WTC11 (cell line): ENCODE results near the gene ADAMTS18. TPM values are rescaled to one million over a fixed set of nuclear protein-coding genes. Genes with fewer than 3 reads are reported as not detected.

ENCODE experiments used
- ATAC-seq: fragments of 200-7000 bp; cut with Tn5 transposase; 2 replicates; pipeline ENCODE4 v1.10.0; 2021; ENCODE audit warnings: mild to moderate bottlenecking, moderate library complexity
- CTCF ChIA-PET: fragments of 300-600 bp; sonication (Branson Sonifier 250); formaldehyde crosslinking; loops from one replicate; lab custom pipeline; 2021; ENCODE audit warnings: antibody characterized with exemption; lab: Charles Lee
- POLR2A ChIA-PET: fragments of 350-600 bp; sonication (Branson Sonifier 250); formaldehyde crosslinking; loops from one replicate; lab custom pipeline; 2021; ENCODE audit warnings: antibody characterized with exemption; lab: Charles Lee
- DNase-seq: peaks from one replicate; pipeline ENCODE4 v3.0.0; 2021; ENCODE audit warnings: low spot score
- H3K27ac Mint-ChIP-seq: 2 replicates; pipeline ENCODE4 v1.8.0; 2021; ENCODE audit warnings: mixed read lengths
- H3K27me3 Mint-ChIP-seq: 2 replicates; pipeline ENCODE4 v1.8.0; 2021; ENCODE audit warnings: low read depth, mild to moderate bottlenecking, moderate library complexity, mixed read lengths
- H3K36me3 Mint-ChIP-seq: 2 replicates; pipeline ENCODE4 v1.8.0; 2021; ENCODE audit warnings: mixed read lengths
- H3K4me1 Mint-ChIP-seq: 2 replicates; pipeline ENCODE4 v1.8.0; 2022; ENCODE audit warnings: mixed read lengths
- H3K4me3 Mint-ChIP-seq: 2 replicates; pipeline ENCODE4 v1.8.0; 2021; ENCODE audit warnings: mild to moderate bottlenecking, moderate library complexity, mixed read lengths
- H3K9me3 Mint-ChIP-seq: 2 replicates; pipeline ENCODE4 v1.8.0; 2021; ENCODE audit warnings: mixed read lengths
- AFF4 ChIP-seq: sonication (generic); formaldehyde crosslinking; IDR thresholded peaks from 2 replicates; pipeline ENCODE4 v1.8.1; 2023; ENCODE audit warnings: mild to moderate bottlenecking, missing genetic modification reagents, borderline replicate concordance
- ELF4 ChIP-seq: sonication (generic); formaldehyde crosslinking; IDR thresholded peaks from 2 replicates; pipeline ENCODE4 v1.8.1; 2022; ENCODE audit warnings: low read depth, mild to moderate bottlenecking, moderate library complexity, missing genetic modification reagents
- FOXJ3 ChIP-seq: sonication (generic); formaldehyde crosslinking; IDR thresholded peaks from 2 replicates; pipeline ENCODE4 v1.9.0; 2021; ENCODE audit warnings: missing genetic modification reagents, mild to moderate bottlenecking, borderline replicate concordance
- MYBL2 ChIP-seq: sonication (generic); formaldehyde crosslinking; IDR thresholded peaks from 2 replicates; pipeline ENCODE4 v1.8.1; 2023; ENCODE audit warnings: mild to moderate bottlenecking, moderate library complexity, missing genetic modification reagents
- RORB ChIP-seq: fragments of 250-450 bp; sonication (Bioruptor Pico); IDR thresholded peaks from 2 replicates; pipeline ENCODE4 v1.9.0; 2021; ENCODE audit warnings: mild to moderate bottlenecking
- SOX15 ChIP-seq: fragments of 250-450 bp; sonication (Bioruptor Pico); IDR thresholded peaks from 2 replicates; pipeline ENCODE4 v1.9.0; 2021; ENCODE audit warnings: mild to moderate bottlenecking
- TP53 ChIP-seq: sonication (generic); formaldehyde crosslinking; IDR thresholded peaks from 2 replicates; pipeline ENCODE4 v1.8.1; 2023; ENCODE audit warnings: mild to moderate bottlenecking, missing genetic modification reagents
- ZNF138 ChIP-seq: sonication (generic); formaldehyde crosslinking; conservative IDR thresholded peaks from 2 replicates; pipeline ENCODE4 v1.8.1; 2022; ENCODE audit warnings: mild to moderate bottlenecking, moderate library complexity, missing genetic modification reagents
- ZNF232 ChIP-seq: sonication (generic); formaldehyde crosslinking; IDR thresholded peaks from 2 replicates; pipeline ENCODE4 v1.8.0; 2022; ENCODE audit warnings: mild to moderate bottlenecking, missing genetic modification reagents
- ZNF671 ChIP-seq: fragments of 250-450 bp; sonication (Bioruptor Pico); IDR thresholded peaks from 2 replicates; pipeline ENCODE4 v1.8.0; 2021; ENCODE audit warnings: mild to moderate bottlenecking
- total RNA-seq: library from RNA; stranded (reverse); gene quantifications from 3 replicates; pipeline ENCODE4 v1.2.3, GENCODE V29; 2021
- TF ChIP-seq, protein P1 (sequence below): sonication (generic); formaldehyde crosslinking; IDR thresholded peaks from 2 replicates; pipeline ENCODE4 v1.8.0; 2023; ENCODE audit warnings: mild to moderate bottlenecking, missing genetic modification reagents
- TF ChIP-seq, protein P2 (sequence below): sonication (generic); formaldehyde crosslinking; IDR thresholded peaks from 2 replicates; pipeline ENCODE4 v1.8.1; 2023; ENCODE audit warnings: mild to moderate bottlenecking, missing genetic modification reagents, moderate library complexity
- TF ChIP-seq, protein P3 (sequence below): fragments of 250-450 bp; sonication (Bioruptor Pico); conservative IDR thresholded peaks from 2 replicates; pipeline ENCODE4 v1.9.0; 2021; ENCODE audit warnings: mild to moderate bottlenecking

The ADAMTS18 gene
- total RNA-seq, 1 experiment from 2014 or later = 0.17 TPM

GRCh38 chr16:77385481-77385880 is 49.4 kb downstream of the ADAMTS18 start:
- CTCF ChIA-PET = interaction anchor here (0.6 kb wide), 1 partner anchor 337 kb away, joined by 4 read pairs; the partner anchor contains the start of gene NUDT7
- Mint-ChIP-seq H3K9me3 (no peaks in the 10 kb centered on the region), H3K4me3 (no peak overlapping the region), H3K27ac (no peak overlapping the region), H3K36me3 (no peaks in the 10 kb centered on the region), H3K4me1 (peaks cover 30% of the 10 kb centered on the region)
- DNase-seq (no peak), ATAC-seq (no peak)
- POLR2A ChIA-PET = no interaction called here
- TF ChIP-seq, protein P1, sequence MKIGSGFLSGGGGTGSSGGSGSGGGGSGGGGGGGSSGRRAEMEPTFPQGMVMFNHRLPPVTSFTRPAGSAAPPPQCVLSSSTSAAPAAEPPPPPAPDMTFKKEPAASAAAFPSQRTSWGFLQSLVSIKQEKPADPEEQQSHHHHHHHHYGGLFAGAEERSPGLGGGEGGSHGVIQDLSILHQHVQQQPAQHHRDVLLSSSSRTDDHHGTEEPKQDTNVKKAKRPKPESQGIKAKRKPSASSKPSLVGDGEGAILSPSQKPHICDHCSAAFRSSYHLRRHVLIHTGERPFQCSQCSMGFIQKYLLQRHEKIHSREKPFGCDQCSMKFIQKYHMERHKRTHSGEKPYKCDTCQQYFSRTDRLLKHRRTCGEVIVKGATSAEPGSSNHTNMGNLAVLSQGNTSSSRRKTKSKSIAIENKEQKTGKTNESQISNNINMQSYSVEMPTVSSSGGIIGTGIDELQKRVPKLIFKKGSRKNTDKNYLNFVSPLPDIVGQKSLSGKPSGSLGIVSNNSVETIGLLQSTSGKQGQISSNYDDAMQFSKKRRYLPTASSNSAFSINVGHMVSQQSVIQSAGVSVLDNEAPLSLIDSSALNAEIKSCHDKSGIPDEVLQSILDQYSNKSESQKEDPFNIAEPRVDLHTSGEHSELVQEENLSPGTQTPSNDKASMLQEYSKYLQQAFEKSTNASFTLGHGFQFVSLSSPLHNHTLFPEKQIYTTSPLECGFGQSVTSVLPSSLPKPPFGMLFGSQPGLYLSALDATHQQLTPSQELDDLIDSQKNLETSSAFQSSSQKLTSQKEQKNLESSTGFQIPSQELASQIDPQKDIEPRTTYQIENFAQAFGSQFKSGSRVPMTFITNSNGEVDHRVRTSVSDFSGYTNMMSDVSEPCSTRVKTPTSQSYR (CRISPR knock-in tag) = no peak
- TF ChIP-seq, protein P2, sequence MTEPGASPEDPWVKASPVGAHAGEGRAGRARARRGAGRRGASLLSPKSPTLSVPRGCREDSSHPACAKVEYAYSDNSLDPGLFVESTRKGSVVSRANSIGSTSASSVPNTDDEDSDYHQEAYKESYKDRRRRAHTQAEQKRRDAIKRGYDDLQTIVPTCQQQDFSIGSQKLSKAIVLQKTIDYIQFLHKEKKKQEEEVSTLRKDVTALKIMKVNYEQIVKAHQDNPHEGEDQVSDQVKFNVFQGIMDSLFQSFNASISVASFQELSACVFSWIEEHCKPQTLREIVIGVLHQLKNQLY = no peak
- no peak for TF ChIP-seq ELF4 (CRISPR knock-in tag)
- no peak for TF ChIP-seq FOXJ3 (CRISPR knock-in tag)
- TF ChIP-seq ZNF138 (CRISPR knock-in tag) = no peak
- no peak for TF ChIP-seq MYBL2 (CRISPR knock-in tag)
- no peak for TF ChIP-seq ZNF671 (CRISPR knock-in tag)
- TF ChIP-seq SOX15 (CRISPR knock-in tag) = no peak
- TF ChIP-seq TP53 = no peak
- no peak for TF ChIP-seq RORB (CRISPR knock-in tag)
- TF ChIP-seq AFF4 (CRISPR knock-in tag) = no peak
- TF ChIP-seq, protein P3, sequence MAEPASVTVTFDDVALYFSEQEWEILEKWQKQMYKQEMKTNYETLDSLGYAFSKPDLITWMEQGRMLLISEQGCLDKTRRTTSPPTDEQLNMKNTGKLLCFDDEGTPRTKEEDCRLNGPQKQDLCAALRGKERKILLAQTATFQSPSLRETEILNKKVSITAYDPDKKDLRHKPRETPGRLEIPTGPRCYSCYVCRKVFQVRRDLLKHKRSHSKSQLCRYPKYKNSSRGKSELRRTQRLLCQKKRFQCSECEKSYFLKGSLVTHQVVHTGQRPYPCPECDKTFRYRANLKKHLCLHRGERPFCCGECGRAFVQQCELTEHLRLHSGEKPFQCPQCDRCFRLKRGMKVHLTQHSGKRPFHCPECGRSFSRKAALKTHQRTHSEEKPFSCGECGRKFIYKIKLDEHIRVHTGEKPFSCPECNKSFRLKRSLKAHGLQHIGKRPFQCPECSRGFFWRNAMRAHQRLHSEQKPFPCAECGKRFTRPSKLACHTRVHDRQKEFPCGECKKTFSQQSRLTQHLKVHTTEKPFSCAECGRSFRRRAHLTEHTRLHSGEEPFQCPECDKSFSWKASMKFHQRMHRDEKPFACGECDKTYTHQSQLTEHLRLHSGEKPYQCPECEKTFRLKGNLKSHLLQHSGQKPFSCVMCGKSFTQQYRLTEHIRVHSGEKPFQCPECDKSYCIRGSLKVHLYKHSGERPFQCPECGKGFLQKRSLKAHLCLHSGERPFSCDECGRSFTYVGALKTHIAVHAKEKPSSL (CRISPR knock-in tag) = no peak
- no peak for TF ChIP-seq ZNF232 (CRISPR knock-in tag)
- TF ChIP-seq, all 79 proteins: peak for 0
- no peaks in the 10 kb centered on the region for H3K27me3 Mint-ChIP-seq

- ChIA-PET POLR2A (no interaction called here), CTCF (no interaction called here)
- Mint-ChIP-seq H3K9me3 (no peaks in the 10 kb centered on the region), H3K27me3 (no peaks in the 10 kb centered on the region), H3K4me3 (no peak overlapping the region), H3K36me3 (no peaks in the 10 kb centered on the region), H3K27ac (no peak overlapping the region), H3K4me1 (peaks cover 21% of the 10 kb centered on the region)
- TF ChIP-seq RORB (CRISPR knock-in tag) = no peak
- ATAC-seq (no peak), DNase-seq (no peak)
These were observed 51.1 kb downstream of the ADAMTS18 start for GRCh38 chr16:77383606-77384187.
